Measurements from ENCODE around the gene KDELR1. TPM values are rescaled to one million over a fixed set of nuclear protein-coding genes. Genes with fewer than 3 reads are reported as not detected.

KDELR1 gene
- total RNA-seq, 1 experiment from 2014 or later: 113 TPM

DNA sequence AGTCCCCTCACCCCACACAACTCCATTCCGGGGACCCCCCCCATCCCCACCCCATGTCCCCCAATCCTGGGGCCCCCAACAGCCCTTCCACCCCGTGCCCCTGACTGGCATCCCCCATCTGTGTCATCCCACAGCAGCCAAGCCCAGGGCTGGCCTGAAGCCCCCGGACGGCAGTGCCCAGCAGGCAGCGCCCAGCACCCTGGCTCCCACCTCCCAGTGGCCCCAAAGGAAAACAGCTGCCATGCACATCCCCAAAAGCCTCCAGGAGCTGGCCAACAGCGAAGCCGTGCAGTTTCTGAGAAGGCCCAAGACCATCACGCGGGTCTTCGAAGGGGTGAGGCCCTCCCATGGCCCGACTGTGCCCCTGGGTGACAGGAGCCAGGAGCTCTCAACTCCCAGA lies 25.7 kb downstream of the KDELR1 start:
- POLR2A ChIA-PET: no interaction called here
- intact Hi-C loops (cut with micrococcal nuclease): no loop called here
- H3K9me3 Mint-ChIP-seq (ENCODE audit: unreplicated experiment): no peaks in the 10 kb centered on the region

DNA sequence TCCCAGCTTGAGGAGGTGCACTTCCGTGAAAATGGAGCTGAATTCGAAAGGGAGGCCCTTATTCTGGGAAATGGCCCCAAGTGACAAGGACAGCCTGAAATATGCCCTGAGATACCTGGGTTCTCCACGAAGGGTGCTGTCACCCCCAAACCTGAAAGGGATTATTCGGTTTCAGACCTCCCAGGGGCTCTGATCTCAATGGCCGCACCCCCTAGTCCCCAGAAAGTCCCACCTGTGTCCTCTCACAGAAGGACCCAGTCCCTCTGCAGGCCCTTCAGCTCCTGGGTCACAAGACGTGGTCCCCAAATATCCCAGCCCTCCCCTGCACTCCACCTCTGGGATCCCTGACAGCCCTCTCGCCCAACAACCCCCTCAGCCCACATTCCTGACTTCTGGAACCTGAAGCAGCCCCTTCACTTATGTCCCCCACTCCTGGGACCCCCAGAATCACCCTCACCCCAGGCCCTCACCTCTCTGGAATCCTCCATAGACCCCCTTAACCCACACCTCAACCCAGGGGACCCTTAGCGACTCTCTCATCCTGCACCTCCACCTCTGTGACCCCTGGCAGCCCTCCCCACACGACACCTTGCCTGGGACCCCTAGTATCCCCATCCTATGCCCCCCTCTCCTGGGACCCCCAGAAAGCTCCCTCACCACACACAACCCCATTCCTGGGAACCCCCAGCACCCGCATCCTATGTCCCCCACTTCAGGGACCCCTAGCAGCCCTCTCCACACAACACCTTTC lies 26.6 kb downstream of the KDELR1 start:
- no peak overlapping the region for H3K27ac Mint-ChIP-seq (ENCODE audit: low read depth, unreplicated experiment)
- H3K4me1 Mint-ChIP-seq (ENCODE audit: insufficient read depth, unreplicated experiment): no peaks in the 10 kb centered on the region
- H3K27me3 Mint-ChIP-seq (ENCODE audit: insufficient read depth, unreplicated experiment): no peaks in the 10 kb centered on the region
- CTCF ChIA-PET: interaction anchor here (0.5 to 1.1 kb wide), 3 partner anchors 31 to 1751 kb away, joined by 3 to 4 read pairs (median 3); no protein-coding TSS in a partner anchor
- TSS peak; percentile 71 for BruUV-seq (replicated peaks)
- TF ChIP-seq, protein P1, sequence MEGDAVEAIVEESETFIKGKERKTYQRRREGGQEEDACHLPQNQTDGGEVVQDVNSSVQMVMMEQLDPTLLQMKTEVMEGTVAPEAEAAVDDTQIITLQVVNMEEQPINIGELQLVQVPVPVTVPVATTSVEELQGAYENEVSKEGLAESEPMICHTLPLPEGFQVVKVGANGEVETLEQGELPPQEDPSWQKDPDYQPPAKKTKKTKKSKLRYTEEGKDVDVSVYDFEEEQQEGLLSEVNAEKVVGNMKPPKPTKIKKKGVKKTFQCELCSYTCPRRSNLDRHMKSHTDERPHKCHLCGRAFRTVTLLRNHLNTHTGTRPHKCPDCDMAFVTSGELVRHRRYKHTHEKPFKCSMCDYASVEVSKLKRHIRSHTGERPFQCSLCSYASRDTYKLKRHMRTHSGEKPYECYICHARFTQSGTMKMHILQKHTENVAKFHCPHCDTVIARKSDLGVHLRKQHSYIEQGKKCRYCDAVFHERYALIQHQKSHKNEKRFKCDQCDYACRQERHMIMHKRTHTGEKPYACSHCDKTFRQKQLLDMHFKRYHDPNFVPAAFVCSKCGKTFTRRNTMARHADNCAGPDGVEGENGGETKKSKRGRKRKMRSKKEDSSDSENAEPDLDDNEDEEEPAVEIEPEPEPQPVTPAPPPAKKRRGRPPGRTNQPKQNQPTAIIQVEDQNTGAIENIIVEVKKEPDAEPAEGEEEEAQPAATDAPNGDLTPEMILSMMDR (IDR thresholded peaks at IDR 0.05; ENCODE audit: unreplicated experiment): no peak
- POLR2A ChIA-PET: interaction anchor here (0.8 to 2.9 kb wide), 10 partner anchors 10 to 252 kb away, joined by 3 to 43 read pairs (median 8); partner anchors contain the start of genes GRWD1 and KDELR1
- DNase-seq (ENCODE audit: unreplicated experiment): no peak
- H3K4me3 Mint-ChIP-seq (ENCODE audit: unreplicated experiment): peak overlapping the region; percentile 79
- no peaks in the 10 kb centered on the region for H3K9me3 Mint-ChIP-seq (ENCODE audit: unreplicated experiment)
- peaks cover 6% of the 10 kb centered on the region for H3K36me3 Mint-ChIP-seq (ENCODE audit: insufficient read depth, unreplicated experiment)
- intact Hi-C loops (cut with micrococcal nuclease): no loop called here

More for the DNA sequence above, 25.7 kb downstream of the KDELR1 start:
- no TSS peak for BruUV-seq (replicated peaks)
- CTCF ChIA-PET: no interaction called here
- Mint-ChIP-seq H3K4me1 (ENCODE audit: insufficient read depth, unreplicated experiment) (no peaks in the 10 kb centered on the region), H3K27ac (ENCODE audit: low read depth, unreplicated experiment) (no peak overlapping the region), H3K27me3 (ENCODE audit: insufficient read depth, unreplicated experiment) (no peaks in the 10 kb centered on the region), H3K36me3 (ENCODE audit: insufficient read depth, unreplicated experiment) (peaks cover 6% of the 10 kb centered on the region), H3K4me3 (ENCODE audit: unreplicated experiment) (no peak overlapping the region)
- no peak for DNase-seq (ENCODE audit: unreplicated experiment)
- TF ChIP-seq, protein P1 (IDR thresholded peaks at IDR 0.05; ENCODE audit: unreplicated experiment): no peak

DNA sequence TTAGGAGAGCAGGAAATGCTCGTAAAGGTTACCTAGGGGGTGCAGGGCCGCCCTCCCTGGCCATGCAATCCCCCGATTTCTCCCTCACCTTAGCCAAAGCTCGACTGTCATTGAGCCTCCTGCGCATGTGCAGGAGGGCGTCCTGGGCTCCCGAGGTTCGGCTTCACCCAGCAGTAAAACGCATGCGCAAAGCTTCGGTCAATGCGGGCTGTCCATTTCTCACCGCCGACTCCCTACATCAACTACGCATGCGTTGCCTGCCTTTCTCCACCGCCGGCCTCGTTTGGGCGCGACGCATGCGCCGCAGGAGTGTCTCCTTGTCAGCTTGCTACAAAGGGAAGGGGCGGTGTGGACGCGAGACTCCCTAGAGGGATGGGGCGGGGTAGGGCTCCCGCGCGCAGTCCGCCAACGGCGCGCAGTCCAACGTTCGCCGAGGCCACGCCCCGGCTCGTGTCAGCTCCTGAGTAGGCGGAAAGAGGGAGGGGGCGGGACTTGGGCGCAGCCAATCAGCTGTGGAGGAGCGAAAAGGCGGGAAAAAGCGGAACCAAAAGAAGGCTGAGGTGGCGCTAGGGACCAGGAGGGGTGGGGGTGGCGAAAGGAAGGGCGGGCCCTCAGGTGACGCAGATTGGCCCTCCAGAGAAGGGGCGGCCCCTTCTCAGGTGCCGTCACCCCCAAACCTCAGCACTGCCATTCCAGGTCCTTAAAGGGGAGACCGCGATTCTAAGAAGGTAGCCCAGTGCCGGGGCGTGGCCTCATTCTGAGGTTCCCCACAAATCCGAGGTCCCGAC lies 27.3 kb downstream of the KDELR1 start, which contains the start of the genes SYNGR4 and TMEM143:
TSS of gene SYNGR4 (plus strand) at position 558 of the 788 bp plus-strand sequence. CDS start 1,476 bp downstream, outside the sequence.
TSS of gene TMEM143 (minus strand) at position 131 of the 788 bp plus-strand sequence. CDS start at position 111, 20 bp downstream.
- Mint-ChIP-seq H3K27me3 (ENCODE audit: insufficient read depth, unreplicated experiment) (no peaks in the 10 kb centered on the region), H3K4me1 (ENCODE audit: insufficient read depth, unreplicated experiment) (no peaks in the 10 kb centered on the region), H3K36me3 (ENCODE audit: insufficient read depth, unreplicated experiment) (peaks cover 6% of the 10 kb centered on the region), H3K27ac (ENCODE audit: low read depth, unreplicated experiment) (peak within 1 kb of the TSS; percentile 88), H3K9me3 (ENCODE audit: unreplicated experiment) (no peaks in the 10 kb centered on the region), H3K4me3 (ENCODE audit: unreplicated experiment) (peak within 1 kb of the TSS; percentile 79)
- no TSS peak for BruUV-seq (replicated peaks)
- DNase-seq (ENCODE audit: unreplicated experiment): peak; percentile 100
- intact Hi-C loops (cut with micrococcal nuclease): no loop called here
- POLR2A ChIA-PET: interaction anchor here (0.6 to 2.9 kb wide), 18 partner anchors 9 to 253 kb away, joined by 3 to 43 read pairs (median 4); partner anchors contain the start of genes GRWD1 and KDELR1
- TF ChIP-seq, protein P1 (IDR thresholded peaks at IDR 0.05; ENCODE audit: unreplicated experiment): no peak
- CTCF ChIA-PET: interaction anchor here (0.5 to 1.1 kb wide), 7 partner anchors 24 to 1750 kb away, joined by 3 to 4 read pairs (median 3); a partner anchor contains a TSS

DNA sequence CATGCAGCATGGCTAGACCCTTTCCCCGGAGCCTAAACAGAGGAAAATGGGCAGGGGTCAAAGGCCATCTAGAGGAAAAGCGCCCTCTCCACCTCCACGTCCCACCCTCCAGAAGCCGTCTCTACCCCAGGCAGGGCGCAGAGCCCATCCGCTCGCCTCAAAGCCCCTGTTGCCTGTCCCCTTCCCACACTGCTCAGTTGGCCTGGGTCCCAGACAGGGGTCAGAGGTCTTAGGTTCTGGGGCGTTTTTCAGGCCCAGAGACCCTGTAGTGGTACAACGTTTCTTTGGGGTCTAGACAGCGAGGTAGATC lies 27.9 kb downstream of the KDELR1 start:
- Mint-ChIP-seq H3K4me3 (ENCODE audit: unreplicated experiment) (peak overlapping the region; percentile 79), H3K27me3 (ENCODE audit: insufficient read depth, unreplicated experiment) (no peaks in the 10 kb centered on the region), H3K9me3 (ENCODE audit: unreplicated experiment) (no peaks in the 10 kb centered on the region), H3K4me1 (ENCODE audit: insufficient read depth, unreplicated experiment) (no peaks in the 10 kb centered on the region), H3K36me3 (ENCODE audit: insufficient read depth, unreplicated experiment) (peaks cover 6% of the 10 kb centered on the region), H3K27ac (ENCODE audit: low read depth, unreplicated experiment) (peak overlapping the region; percentile 88)
- intact Hi-C loops (cut with micrococcal nuclease): no loop called here
- TF ChIP-seq, protein P1 (IDR thresholded peaks at IDR 0.05; ENCODE audit: unreplicated experiment): no peak
- no peak for DNase-seq (ENCODE audit: unreplicated experiment)
- POLR2A ChIA-PET: interaction anchor here (0.7 to 2.9 kb wide), 20 partner anchors 9 to 644 kb away, joined by 3 to 43 read pairs (median 4); partner anchors contain the start of genes GRWD1, KDELR1, RPL18 and SPHK2
- BruUV-seq (replicated peaks): no TSS peak
- CTCF ChIA-PET: interaction anchor here (0.6 kb wide), 3 partner anchors 42 to 618 kb away, joined by 3 read pairs; a partner anchor contains a TSS

Data from MCF 10A (cell line).